ENCODE measurements around the gene RBM39. TPM values are rescaled to one million over a fixed set of nuclear protein-coding genes. Genes with fewer than 3 reads are reported as not detected.
"Not testable (repeated sequence)": the region's sequence is repeated elsewhere in the genome, so short reads cannot be mapped to it uniquely, and the experiment has no call there.

Gene RBM39
- total RNA-seq, 4 donors from 2014 or later: 165 to 303 (median 188) TPM

GRCh38 chr20:35698298-35699126 is 43.5 kb downstream of the RBM39 start:
- peak overlapping the region; percentile 91 for H3K4me3 ChIP-seq (ENCODE audit: low read depth, poor library complexity, severe bottlenecking)
- peak; percentile 17 to 70 for DNase-seq (ENCODE audit: low spot score in 2 of 2)
- TF ChIP-seq CTCF (IDR thresholded peaks at IDR 0.05) (no peak), POLR2A (IDR thresholded peaks at IDR 0.05) (no peak)
- 5% methylated on average over 36 to 37 of the region's 37 CpGs for WGBS, 2 donors
- intact Hi-C loops (cut with DNase I; ENCODE audit: low total_unique reads): no loop called here

GRCh38 chr20:35697696-35698297 is 44.3 kb downstream of the RBM39 start:
- TF ChIP-seq POLR2A (IDR thresholded peaks at IDR 0.05) (no peak), CTCF (IDR thresholded peaks at IDR 0.05) (no peak)
- intact Hi-C loops (cut with DNase I; ENCODE audit: low total_unique reads): no loop called here
- 70 to 76% methylated on average over 9 of the region's 9 CpGs for WGBS, 2 donors
- no peak overlapping the region for H3K4me3 ChIP-seq (ENCODE audit: low read depth, poor library complexity, severe bottlenecking)
- peak; percentile 7 to 54 for DNase-seq (ENCODE audit: low spot score in 2 of 2)

GRCh38 chr20:35695978-35696377 is 46.1 kb downstream of the RBM39 start:
- no peak overlapping the region for H3K4me3 ChIP-seq (ENCODE audit: low read depth, poor library complexity, severe bottlenecking)
- 83 to 86% methylated on average over 4 of the region's 4 CpGs for WGBS, 2 donors
- intact Hi-C loops (cut with DNase I; ENCODE audit: low total_unique reads): no loop called here
- no peak for TF ChIP-seq CTCF (IDR thresholded peaks at IDR 0.05)
- no peak for TF ChIP-seq POLR2A (IDR thresholded peaks at IDR 0.05)
- no peak for DNase-seq (ENCODE audit: low spot score in 2 of 2)

DNA sequence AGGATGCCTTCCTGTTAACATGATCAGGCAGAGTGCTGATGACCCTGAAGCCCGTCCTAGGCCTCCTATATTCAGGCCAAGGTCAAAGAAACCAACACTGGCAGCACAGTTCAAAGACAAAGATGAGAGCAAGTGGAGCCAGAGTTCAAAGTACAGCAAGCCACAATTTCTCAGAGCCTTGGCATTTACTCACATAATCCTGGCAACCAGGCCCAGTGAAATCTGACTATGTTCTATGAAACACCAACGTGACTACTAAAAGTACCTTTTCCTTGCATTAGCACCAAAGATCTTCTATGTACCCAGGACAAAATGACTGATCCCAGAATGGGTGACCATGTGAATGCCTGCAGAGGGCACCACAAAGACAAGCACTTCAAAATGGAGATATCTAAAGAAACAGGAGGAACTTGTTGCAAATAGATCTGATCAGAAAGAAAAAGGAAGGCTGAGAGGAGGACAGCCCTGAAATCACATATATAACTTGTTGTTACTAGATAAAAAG is 46.8 kb downstream of the RBM39 start:
- no peak for TF ChIP-seq POLR2A (IDR thresholded peaks at IDR 0.05)
- TF ChIP-seq CTCF (IDR thresholded peaks at IDR 0.05): no peak
- intact Hi-C loops (cut with DNase I; ENCODE audit: low total_unique reads): no loop called here
- WGBS, 2 donors: 80 to 89% methylated on average over 2 of the region's 2 CpGs
- no peak overlapping the region for H3K4me3 ChIP-seq (ENCODE audit: low read depth, poor library complexity, severe bottlenecking)
- peak in 1 of 2 donors; percentile 1 for DNase-seq (ENCODE audit: low spot score in 2 of 2)

DNA sequence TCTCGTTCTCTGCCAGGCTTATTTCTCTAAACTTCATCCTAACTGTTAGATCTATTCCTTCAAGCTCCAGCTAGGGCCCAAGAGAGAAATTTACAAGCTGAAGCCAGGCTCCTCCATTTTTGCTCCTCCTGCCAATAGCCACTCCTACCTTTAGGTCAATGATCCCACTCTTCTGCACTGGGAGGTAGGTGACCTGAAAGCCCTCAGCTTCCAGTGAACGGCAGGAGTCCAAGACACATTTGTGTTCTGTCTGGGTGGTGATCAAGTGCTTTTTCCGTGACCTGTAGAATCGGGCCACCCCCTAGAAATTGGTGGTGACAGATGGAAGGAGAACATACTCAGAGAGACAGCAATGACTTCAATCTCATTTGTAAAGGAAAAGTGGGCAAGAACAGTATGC is 51.8 kb downstream of the RBM39 start:
- DNase-seq (ENCODE audit: low spot score in 2 of 2): no peak
- TF ChIP-seq POLR2A (IDR thresholded peaks at IDR 0.05) (no peak), CTCF (IDR thresholded peaks at IDR 0.05) (no peak)
- H3K4me3 ChIP-seq (ENCODE audit: low read depth, poor library complexity, severe bottlenecking): no peak overlapping the region
- intact Hi-C loops (cut with DNase I; ENCODE audit: low total_unique reads): no loop called here
- WGBS, 2 donors: 90 to 96% methylated on average over 4 of the region's 4 CpGs

DNA sequence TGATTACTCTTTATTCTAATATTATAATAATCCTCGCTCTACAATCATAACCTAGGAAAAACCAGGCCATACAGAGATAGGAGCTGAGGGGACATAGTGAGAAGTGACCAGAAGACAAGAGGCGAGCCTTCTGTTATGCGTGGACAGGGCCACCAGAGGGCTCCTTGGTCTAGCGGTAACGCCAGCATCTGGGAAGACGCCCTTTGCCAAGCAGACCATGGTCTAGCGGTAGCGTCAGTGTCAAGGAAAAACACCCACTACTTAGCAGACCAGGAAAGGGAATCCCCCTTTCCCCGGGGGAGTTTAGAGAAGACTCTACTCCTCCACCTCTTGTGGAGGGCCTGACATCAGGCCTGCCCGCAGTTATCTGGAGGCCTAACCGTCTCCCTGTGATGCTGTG is 55.2 kb downstream of the RBM39 start:
- intact Hi-C loops (cut with DNase I; ENCODE audit: low total_unique reads); H3K4me3 ChIP-seq (ENCODE audit: low read depth, poor library complexity, severe bottlenecking): not testable (repeated sequence)
- WGBS, 2 donors: 91 to 92% methylated on average over 11 of the region's 11 CpGs
- DNase-seq (ENCODE audit: low spot score in 2 of 2): peak in 1 of 2 donors; percentile 61

GRCh38 chr20:35685368-35685767 is 56.7 kb downstream of the RBM39 start:
- peak in 1 of 2 donors; percentile 52 for DNase-seq (ENCODE audit: low spot score in 2 of 2)
- intact Hi-C loops (cut with DNase I; ENCODE audit: low total_unique reads); H3K4me3 ChIP-seq (ENCODE audit: low read depth, poor library complexity, severe bottlenecking): not testable (repeated sequence)
- WGBS, 2 donors: 95 to 97% methylated on average over 9 of the region's 9 CpGs

Measured in lower leg skin (tissue), 4 donors.